ENCODE results near the gene B3GNT3.

Gene B3GNT3

DNA sequence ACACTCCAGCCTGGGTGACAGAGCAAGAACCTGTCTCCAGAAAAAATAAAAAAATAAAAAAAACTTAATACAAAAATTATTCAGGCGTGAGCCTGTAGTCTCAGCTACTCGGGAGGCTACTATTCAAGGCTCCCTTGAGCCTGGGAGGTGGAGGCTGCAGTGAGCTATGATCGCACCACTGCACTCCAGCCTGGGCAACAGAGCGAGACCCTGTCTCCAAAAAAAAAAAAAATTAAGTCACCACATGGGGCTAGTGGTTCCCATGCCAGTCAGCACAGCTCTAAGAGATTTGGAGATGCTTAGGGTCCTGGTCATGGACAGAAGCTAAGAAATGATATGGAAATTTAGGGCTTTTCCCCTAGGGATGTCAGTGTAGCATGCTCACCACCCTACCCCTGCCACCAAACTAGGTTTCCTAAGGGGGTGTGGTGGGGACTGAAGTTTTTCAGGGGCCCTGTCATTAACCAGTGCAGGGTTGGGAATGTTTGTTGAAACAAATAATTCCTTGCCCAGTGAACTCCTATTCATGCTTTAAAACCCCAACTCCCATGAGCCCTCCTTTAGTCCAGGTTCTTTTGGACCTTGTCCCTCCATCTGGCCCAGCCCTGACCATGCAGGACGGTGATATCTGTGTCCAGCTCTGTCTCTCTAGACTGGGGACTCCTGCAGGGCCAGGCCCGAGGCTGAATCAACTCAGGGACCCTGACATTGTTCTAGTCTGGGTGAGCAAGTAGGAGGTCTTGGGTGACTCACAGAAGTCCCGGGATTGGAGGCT is 41.9 kb upstream of the B3GNT3 start:
- no peak for TF ChIP-seq CTCF (IDR thresholded peaks at IDR 0.05)

GRCh38 chr19:17753976-17754375 is 41.0 kb upstream of the B3GNT3 start:
- no peak for TF ChIP-seq CTCF (IDR thresholded peaks at IDR 0.05)

DNA sequence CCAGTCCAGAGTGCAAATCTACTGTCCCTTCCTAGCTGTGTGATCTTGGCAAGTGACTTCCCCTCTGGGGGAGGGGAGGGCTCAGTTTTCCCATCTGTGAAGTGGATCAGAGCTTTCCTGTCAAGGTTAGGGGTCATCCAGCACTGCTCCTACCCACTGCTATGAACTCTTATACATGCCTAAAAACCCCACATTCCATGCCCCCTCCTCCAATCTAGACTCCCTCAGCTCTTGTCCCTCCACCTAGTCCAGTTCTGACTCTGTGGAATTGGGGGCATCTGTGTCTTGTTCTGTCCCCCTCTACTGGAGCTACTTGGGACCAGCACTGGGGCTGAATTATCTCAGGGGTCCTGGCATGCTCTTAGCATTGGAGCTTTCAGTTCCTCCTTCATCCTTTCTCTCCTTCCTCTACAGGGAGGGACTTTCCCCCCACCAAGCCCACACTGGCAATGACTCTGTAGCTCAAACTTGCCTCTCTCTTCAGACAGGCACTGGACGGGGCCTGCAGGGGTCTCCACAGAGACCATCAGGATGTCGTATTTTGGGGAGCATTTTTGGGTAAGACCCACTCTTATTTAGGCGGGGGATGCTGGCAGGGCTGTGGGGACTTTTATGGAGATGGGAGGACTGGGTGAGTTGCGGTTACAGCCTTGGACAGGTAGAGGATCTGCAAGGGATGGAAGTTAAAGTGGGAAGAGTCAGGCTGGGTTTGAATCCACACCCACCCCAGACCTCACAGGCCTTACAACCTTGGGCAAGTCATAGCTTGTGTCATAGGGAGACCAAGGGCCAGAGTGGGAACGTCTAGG is 40.1 kb upstream of the B3GNT3 start:
- TF ChIP-seq CTCF (IDR thresholded peaks at IDR 0.05): no peak

DNA sequence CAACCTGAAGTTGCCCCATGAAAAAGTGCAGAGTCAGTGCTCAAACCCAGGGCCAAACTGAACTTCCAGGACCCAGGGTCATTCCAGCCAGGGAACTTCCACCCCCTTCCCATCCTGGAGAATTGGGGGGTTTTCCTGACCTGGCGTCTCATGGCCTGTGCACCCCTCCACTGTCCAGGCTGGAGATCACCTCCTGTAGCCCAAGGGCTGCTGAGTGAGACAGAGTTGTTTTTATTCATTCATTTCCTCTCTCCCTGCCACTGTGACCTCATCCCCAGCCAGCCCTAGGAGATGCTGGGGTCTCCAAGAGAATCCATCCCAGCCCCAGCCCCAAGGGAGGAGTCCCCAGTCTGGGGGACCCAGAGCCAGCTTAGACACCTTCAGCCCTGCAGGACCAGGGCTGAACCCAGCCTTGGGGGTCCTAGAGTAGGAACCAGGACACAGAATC is 39.5 kb upstream of the B3GNT3 start:
- TF ChIP-seq CTCF (IDR thresholded peaks at IDR 0.05): no peak

DNA sequence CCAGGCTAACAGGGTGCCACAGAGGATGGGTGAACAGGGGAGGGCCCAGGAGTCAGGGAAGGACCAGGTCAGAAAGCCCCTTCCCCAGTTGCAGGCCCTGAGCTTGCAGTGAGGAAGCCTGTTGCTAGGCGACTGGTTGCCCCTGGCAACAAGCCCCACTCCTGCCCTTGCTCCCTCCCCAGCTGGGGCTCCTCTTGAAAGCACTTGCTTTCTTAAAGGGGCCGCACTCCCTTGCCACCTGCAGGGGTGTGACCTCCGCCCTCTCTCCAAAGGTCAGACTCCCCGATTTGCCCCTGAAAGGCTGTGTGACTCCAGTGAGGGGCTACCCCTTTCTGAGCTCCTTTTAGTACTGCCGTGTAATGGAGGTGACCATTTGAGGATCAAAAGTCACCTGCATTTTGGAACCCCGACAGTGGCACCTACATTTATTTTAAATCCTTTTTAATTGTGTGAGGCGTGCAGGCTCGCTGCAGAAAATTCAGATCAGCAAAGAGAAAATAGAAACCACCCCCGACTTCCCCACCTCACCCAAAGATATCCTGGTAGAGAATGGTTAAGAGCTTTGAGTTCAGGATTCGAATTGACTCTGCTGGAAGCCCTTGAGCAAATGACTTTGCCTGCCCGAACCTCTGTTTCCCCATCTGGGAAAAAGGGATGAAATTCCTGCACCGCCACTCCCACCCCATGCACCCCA is 38.8 kb upstream of the B3GNT3 start:
- no peak for TF ChIP-seq CTCF (IDR thresholded peaks at IDR 0.05)

DNA sequence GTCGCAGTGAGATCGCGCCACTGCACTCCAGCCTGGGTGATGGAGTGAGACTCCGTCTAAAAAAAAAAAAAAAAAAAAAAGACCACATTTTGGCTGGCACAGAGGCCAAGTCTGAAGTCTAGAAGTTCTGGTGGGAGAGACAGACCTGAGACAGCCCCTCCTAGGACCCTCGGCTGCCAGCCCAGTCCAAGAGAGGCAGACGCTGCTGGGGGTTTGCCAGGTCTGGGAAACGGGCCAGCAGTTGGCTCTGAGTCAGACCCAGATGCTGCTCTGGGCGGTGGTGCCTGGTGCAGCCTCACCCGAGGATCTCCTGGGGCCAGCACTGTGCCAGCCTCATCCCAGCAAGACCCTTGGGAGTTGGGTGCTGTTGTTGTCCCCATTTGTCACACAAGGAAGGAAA is 37.8 kb upstream of the B3GNT3 start:
- no peak for TF ChIP-seq CTCF (IDR thresholded peaks at IDR 0.05)

DNA sequence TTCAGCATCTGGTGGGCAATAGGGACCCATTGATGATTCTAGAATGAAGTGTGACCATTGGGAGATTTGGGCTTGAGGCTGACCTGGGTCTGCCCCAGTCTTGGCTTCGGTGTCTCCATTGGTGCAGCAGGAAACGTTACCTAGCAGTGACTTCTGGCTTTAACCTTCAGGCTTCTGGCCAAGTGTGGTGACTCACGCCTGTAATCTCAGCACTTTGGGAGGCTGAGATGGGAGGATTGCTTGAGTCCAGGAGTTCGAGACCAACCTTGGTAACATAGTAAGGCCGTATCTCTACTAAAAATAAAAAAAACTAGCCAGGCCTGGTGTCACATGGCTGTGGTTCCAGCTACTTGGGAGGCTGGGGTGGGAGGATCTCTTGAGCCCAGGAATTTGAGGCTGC is 36.4 kb upstream of the B3GNT3 start:
- TF ChIP-seq CTCF (IDR thresholded peaks at IDR 0.05): no peak

Data from LNCAP (cell line).